ENCODE results near the gene TRIM10. TPM values are rescaled to one million over a fixed set of nuclear protein-coding genes. Genes with fewer than 3 reads are reported as not detected.

The TRIM10 gene
- polyA plus RNA-seq, 3 donors = not detected

DNA sequence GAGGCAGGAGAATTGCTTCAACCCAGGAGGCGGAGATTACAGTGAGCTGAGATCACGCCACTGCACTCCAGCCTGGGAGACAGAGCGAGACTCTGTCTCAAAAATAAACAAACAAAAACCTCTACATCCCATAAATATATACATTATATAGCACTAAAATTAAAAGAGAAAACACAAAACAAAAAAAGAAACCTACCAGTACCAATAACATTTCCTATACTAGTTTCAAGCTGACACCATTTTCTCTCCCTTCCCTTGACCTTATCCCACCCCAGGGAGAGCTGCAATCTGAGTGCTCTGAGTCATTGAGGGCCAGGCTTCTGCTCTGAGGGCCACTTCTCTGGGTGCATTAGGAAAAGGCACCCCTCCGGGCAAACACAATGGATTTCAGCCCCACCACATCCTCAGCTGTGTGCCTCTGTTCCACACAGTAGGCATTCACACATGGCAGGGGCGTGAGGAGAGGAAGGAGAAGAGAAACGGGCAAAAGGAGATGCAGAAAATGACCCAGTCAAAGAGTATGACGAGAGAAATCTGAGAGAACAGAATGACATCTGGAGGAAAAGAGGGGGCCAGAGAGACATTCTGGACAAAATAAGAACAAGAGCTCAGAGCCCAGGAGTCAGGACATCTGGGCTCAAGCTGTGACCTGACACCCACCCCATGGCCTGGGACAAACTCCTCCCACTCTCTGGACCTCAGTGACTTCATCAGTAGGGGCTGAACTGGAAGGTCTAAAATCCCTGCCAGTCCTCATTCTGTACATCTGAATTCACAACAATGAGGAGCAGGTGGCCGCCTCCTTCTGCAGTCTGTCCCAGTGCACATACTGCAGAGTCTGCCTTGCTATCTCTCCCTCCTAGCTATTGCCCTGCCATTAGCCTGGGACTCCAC, 34.0 kb upstream of the TRIM10 start:
- Mint-ChIP-seq H3K9me3 (no peaks in the 10 kb centered on the region), H3K27me3 (ENCODE audit: low read depth in 3 of 3) (no peaks in the 10 kb centered on the region), H3K36me3 (peaks cover 75 to 95% of the 10 kb centered on the region in 2 donors), H3K4me3 (no peak overlapping the region), H3K27ac (peak overlapping the region in 4 of 7 donors; percentile 21 to 74 (median 56)), H3K4me1 (peaks cover 6% of the 10 kb centered on the region)
- Histone ChIP-seq H3K36me3 (replicated peaks in 1 of 2; ENCODE audit: control insufficient read depth in 1 of 2, insufficient read depth in 2 of 2, low read length in 2 of 2) (peaks cover 74 to 93% of the 10 kb centered on the region in 2 donors), H3K9ac (ENCODE audit: insufficient read depth, low read length, poor library complexity, severe bottlenecking) (no peak overlapping the region), H4K20me1 (ENCODE audit: insufficient read depth, low read length) (peaks cover 77% of the 10 kb centered on the region), H3K4me3 (replicated peaks in 1 of 3; ENCODE audit: low read depth in 2 of 3, low read length in 3 of 3) (no peak overlapping the region), H3K27ac (ENCODE audit: low read depth in 1 of 2, low read length in 2 of 2) (peak overlapping the region in 1 of 2 donors; percentile 23), H3K27me3 (ENCODE audit: control insufficient read depth in 2 of 2, insufficient read depth in 2 of 2, low read length in 2 of 2) (no peaks in the 10 kb centered on the region), H3K79me2 (ENCODE audit: insufficient read depth, low read length) (peaks cover 22% of the 10 kb centered on the region), H3K9me3 (replicated peaks in 1 of 2; ENCODE audit: control insufficient read depth in 1 of 2, insufficient read depth in 1 of 2, low read length in 2 of 2) (no peaks in the 10 kb centered on the region), H3K4me1 (ENCODE audit: control insufficient read depth in 1 of 2, insufficient read depth in 2 of 2, low read length in 2 of 2) (peaks cover 0 to 3% of the 10 kb centered on the region in 2 donors), H2AFZ (ENCODE audit: insufficient read depth, low read depth, low read length, poor library complexity, severe bottlenecking) (no peak overlapping the region), H3K4me2 (replicated peaks; ENCODE audit: extremely low read depth, low read length, poor library complexity, severe bottlenecking) (no peak overlapping the region)
- 95% methylated on average over 2 of the region's 8 CpGs for WGBS (ENCODE audit: insufficient coverage)
- no peak for DNase-seq
- intact Hi-C loops (cut with micrococcal nuclease) = no loop called here
- TF ChIP-seq, protein P1, sequence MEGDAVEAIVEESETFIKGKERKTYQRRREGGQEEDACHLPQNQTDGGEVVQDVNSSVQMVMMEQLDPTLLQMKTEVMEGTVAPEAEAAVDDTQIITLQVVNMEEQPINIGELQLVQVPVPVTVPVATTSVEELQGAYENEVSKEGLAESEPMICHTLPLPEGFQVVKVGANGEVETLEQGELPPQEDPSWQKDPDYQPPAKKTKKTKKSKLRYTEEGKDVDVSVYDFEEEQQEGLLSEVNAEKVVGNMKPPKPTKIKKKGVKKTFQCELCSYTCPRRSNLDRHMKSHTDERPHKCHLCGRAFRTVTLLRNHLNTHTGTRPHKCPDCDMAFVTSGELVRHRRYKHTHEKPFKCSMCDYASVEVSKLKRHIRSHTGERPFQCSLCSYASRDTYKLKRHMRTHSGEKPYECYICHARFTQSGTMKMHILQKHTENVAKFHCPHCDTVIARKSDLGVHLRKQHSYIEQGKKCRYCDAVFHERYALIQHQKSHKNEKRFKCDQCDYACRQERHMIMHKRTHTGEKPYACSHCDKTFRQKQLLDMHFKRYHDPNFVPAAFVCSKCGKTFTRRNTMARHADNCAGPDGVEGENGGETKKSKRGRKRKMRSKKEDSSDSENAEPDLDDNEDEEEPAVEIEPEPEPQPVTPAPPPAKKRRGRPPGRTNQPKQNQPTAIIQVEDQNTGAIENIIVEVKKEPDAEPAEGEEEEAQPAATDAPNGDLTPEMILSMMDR (IDR thresholded peaks at IDR 0.05) = no peak

DNA sequence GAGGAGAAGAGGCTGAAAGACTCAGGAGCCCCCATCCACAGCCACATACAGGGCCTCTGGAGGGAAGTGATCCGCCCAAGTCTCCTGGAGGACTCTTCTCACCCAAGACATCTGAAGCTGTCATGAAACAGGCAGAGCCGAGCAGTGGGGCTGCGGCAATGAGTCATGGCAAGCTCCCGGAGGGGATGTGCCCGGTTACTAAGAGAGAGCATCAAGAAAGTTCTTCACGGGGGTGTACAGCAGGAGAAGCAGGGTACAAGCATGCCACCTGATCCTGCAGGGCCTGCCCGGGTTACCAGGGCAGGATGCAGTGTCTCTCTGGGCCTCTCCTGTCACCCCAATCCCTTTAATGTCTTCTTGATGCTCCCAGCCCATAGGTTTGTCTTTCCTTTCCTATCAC, 31.1 kb upstream of the TRIM10 start:
- WGBS (ENCODE audit: insufficient coverage) = 93% methylated on average over 6 of the region's 7 CpGs

More for the DNA sequence above, 31.1 kb upstream of the TRIM10 start:
- Mint-ChIP-seq H3K9me3 (peaks cover 0 to 2% (median 0%) of the 10 kb centered on the region in 7 donors), H3K27me3 (ENCODE audit: low read depth in 3 of 3) (no peaks in the 10 kb centered on the region), H3K4me3 (no peak overlapping the region), H3K4me1 (no peaks in the 10 kb centered on the region), H3K36me3 (peaks cover 76 to 93% of the 10 kb centered on the region in 2 donors), H3K27ac (peak overlapping the region in 1 of 7 donors; percentile 1)
- H3K4me3 ChIP-seq (replicated peaks in 1 of 3; ENCODE audit: low read depth in 2 of 3, low read length in 3 of 3) = no peak overlapping the region
- H3K27ac ChIP-seq (ENCODE audit: low read depth in 1 of 2, low read length in 2 of 2) = no peak overlapping the region
- no peaks in the 10 kb centered on the region for H3K9me3 ChIP-seq (replicated peaks in 1 of 2; ENCODE audit: control insufficient read depth in 1 of 2, insufficient read depth in 1 of 2, low read length in 2 of 2)
- peaks cover 5% of the 10 kb centered on the region for H3K79me2 ChIP-seq (ENCODE audit: insufficient read depth, low read length)
- no peaks in the 10 kb centered on the region for H3K4me1 ChIP-seq (ENCODE audit: control insufficient read depth in 1 of 2, insufficient read depth in 2 of 2, low read length in 2 of 2)
- TF ChIP-seq, protein P1 (IDR thresholded peaks at IDR 0.05) = no peak
- no peak overlapping the region for H3K4me2 ChIP-seq (replicated peaks; ENCODE audit: extremely low read depth, low read length, poor library complexity, severe bottlenecking)
- H4K20me1 ChIP-seq (ENCODE audit: insufficient read depth, low read length) = peaks cover 53% of the 10 kb centered on the region
- intact Hi-C loops (cut with micrococcal nuclease) = no loop called here
- no peak overlapping the region for H3K9ac ChIP-seq (ENCODE audit: insufficient read depth, low read length, poor library complexity, severe bottlenecking)
- peaks cover 76 to 95% of the 10 kb centered on the region in 2 donors for H3K36me3 ChIP-seq (replicated peaks in 1 of 2; ENCODE audit: control insufficient read depth in 1 of 2, insufficient read depth in 2 of 2, low read length in 2 of 2)
- H2AFZ ChIP-seq (ENCODE audit: insufficient read depth, low read depth, low read length, poor library complexity, severe bottlenecking) = no peak overlapping the region
- H3K27me3 ChIP-seq (ENCODE audit: control insufficient read depth in 2 of 2, insufficient read depth in 2 of 2, low read length in 2 of 2) = no peaks in the 10 kb centered on the region
- no peak for DNase-seq
